PFSK-1 (cell line): ENCODE measurements around the gene NTM.

Experiments used
- FOXP2 ChIP-seq: optimal IDR thresholded peaks from 2 replicates; pipeline ENCODE3; 2011; ENCODE audit warnings: borderline replicate concordance, control low read depth, inconsistent platforms; ENCODE audit not compliant: insufficient read depth; ENCODE audit errors: extremely low read length, extremely low read depth
- POLR2AphosphoS5 ChIP-seq: IDR thresholded peaks from 2 replicates; pipeline ENCODE4 v1.6.1; 2012; ENCODE audit warnings: low read depth, mild to moderate bottlenecking, control low read depth, low read length, moderate library complexity
- REST ChIP-seq, 2 experiments: IDR thresholded peaks; 2 replicates each; pipeline versions ENCODE4 v1.6.1 to v1.8.0; 2011 to 2012; ENCODE audit warnings: low read depth in 2 of 2, low read length in 2 of 2, control low read depth in 1 of 2, inconsistent platforms in 1 of 2, mild to moderate bottlenecking in 1 of 2, moderate library complexity in 1 of 2; ENCODE audit not compliant: insufficient read depth in 1 of 2
- SIN3A ChIP-seq: IDR thresholded peaks from 2 replicates; pipeline ENCODE4 v1.6.1; 2012; ENCODE audit warnings: mild to moderate bottlenecking, low read length, moderate library complexity, borderline replicate concordance; ENCODE audit not compliant: insufficient read depth

DNA sequence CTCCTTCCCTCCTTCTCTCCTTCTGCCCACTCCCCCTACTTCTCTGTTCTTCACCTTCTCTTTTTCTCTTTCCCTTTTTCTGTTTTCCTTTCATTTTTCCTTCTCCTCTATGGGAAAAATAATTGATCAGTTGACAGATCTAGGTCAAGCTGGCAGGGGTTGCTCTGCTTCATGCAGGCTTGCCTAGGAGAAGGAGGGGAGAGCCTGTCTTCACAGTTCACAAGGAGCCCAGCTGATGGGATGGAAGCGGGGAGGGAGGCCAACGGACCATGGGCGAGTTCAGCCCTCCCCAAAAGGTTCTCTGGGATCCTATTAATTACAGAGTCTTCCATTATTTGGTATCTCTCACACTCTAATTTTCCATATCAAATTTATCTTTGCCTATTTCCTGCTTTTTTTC is 5.5 kb downstream of the NTM start:
- TF ChIP-seq POLR2AphosphoS5 (no peak), REST (IDR thresholded peaks at IDR 0.05; ENCODE audit: insufficient read depth in 1 of 2, low read depth in 2 of 2, low read length in 2 of 2) (no peak), FOXP2 (no peak), SIN3A (no peak)
